ENCODE data around the gene ANKRD13C.

DNA sequence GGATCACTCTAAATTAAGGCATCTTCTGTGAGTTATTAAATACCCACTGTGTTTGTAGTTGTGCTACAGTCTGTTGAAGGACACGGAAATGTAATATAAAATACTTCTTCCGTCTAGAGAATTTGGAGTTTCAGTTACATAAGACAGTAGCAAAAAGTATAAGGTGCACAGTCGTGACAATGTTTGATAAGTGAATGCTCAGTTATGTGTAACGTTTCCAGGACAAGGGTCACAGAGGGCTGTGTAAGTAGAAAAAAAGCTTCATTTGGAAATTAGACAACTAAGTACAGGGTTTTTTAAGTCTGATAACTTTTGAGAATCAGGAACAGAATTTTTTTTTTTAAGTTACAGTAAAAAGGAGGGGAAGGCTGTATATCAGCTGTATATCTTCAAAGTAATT is 105.8 kb downstream of the ANKRD13C start:
- TF ChIP-seq, protein P1, sequence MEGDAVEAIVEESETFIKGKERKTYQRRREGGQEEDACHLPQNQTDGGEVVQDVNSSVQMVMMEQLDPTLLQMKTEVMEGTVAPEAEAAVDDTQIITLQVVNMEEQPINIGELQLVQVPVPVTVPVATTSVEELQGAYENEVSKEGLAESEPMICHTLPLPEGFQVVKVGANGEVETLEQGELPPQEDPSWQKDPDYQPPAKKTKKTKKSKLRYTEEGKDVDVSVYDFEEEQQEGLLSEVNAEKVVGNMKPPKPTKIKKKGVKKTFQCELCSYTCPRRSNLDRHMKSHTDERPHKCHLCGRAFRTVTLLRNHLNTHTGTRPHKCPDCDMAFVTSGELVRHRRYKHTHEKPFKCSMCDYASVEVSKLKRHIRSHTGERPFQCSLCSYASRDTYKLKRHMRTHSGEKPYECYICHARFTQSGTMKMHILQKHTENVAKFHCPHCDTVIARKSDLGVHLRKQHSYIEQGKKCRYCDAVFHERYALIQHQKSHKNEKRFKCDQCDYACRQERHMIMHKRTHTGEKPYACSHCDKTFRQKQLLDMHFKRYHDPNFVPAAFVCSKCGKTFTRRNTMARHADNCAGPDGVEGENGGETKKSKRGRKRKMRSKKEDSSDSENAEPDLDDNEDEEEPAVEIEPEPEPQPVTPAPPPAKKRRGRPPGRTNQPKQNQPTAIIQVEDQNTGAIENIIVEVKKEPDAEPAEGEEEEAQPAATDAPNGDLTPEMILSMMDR (IDR thresholded peaks at IDR 0.05), result no peak
- no peak for TF ChIP-seq POLR2A (IDR thresholded peaks at IDR 0.05)
